ENCODE measurements around the gene C15orf40.
"Not testable (repeated sequence)": the region's sequence is repeated elsewhere in the genome, so short reads cannot be mapped to it uniquely, and the experiment has no call there.

The C15orf40 gene

DNA sequence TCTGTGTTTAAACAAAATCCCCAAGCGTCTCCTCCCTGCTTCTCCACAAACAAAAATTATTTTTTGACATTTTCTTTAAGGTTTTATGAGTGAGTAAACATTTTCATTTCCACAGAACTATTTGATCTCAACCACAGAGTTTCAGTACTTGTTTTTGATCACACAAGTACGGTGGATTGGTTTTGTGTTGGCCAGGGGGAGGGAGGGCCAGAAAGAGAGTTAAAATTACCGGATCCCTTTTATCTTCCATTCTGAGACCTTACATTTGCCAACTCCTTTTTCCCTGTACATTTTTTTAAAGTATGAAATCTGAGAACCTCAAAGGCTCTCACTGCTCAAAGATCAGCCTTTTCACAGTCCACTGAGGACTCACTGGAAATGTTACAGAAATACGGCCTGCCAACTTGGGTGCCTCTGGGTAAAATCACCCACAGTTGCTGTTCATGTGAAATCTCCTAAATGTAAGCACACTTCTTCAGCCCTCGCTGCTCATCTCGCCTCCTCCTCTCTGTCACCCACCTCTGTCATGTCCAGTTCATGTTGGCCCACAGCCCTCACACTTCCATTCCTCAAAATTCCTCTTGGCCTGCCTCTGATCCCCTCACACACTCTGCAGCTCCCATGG lies 60.6 kb downstream of the C15orf40 start:
- no peak for DNase-seq

GRCh38 chr15:82950295-82950694 lies 61.1 kb downstream of the C15orf40 start:
- no peak for DNase-seq

DNA sequence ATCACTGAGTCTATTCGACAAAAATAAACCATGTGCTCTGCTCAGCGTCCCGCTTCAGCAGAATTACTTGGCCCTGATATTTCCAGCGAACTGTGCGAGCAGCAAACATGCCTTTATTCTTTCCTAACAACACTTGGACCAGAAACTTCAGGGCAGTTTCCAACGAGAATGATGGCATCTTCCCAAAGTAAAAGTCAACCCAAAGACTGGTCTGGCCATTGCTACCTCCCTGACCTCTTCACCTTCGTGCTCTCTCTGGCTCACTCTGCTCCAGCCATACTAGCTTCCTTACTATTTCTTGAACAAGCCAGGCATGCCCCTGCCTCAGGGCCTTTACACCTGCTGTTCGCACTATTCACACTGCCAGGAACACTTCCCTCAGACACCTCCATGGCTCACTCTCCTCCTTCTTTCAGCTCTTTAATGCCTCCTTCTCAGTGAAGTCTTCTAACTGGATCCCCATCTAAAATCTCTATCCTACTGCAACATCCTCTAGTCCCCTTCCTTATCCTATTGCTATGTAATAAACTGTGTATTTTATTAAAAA lies 65.2 kb downstream of the C15orf40 start:
- no peak for DNase-seq

DNA sequence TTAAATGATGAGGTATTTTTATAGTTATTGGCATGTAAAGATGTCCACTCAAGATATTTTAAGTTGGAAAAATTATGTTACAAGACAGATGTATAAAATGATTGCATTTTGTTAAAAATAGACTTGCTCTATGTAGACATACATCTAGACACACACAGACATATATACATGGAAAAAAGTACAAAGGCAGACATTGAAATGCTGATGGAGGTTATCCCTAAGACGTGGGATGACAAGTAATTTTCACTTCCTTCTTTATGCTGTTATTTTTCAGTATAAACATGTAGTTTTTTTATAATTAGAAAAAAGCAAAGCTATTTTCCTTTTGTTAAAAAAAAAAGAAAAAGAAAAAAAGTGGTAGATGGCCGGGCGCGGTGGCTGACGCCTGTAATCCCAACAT lies 66.1 kb downstream of the C15orf40 start:
- no peak for DNase-seq

- no peak for DNase-seq
Measured at GRCh38 chr15:82944821-82945220, 66.6 kb downstream of the C15orf40 start.

DNA sequence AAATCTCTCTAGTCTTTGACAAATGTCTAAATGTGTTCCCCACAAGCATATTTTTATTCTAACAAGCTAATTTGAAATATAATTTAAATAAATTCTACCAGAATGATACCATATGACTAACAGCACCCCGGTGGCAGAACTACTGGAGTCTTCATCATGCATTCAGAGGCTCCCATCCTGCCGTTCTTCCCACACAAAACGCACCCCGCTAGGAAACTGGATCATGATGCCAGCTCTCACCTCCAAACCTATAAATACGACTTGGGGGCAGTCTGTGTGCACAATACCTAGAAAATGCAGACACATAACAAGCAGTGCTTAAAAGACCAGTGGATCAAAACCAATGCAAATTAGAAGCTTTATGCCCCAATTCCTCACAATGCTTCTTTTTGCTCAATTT lies 67.4 kb downstream of the C15orf40 start:
- DNase-seq, result no peak

GRCh38 chr15:82943176-82943575 lies 68.3 kb downstream of the C15orf40 start:
- DNase-seq, result no peak

- DNase-seq, result peak; percentile 86
Measured at GRCh38 chr15:82942691-82943090, 68.7 kb downstream of the C15orf40 start.

DNA sequence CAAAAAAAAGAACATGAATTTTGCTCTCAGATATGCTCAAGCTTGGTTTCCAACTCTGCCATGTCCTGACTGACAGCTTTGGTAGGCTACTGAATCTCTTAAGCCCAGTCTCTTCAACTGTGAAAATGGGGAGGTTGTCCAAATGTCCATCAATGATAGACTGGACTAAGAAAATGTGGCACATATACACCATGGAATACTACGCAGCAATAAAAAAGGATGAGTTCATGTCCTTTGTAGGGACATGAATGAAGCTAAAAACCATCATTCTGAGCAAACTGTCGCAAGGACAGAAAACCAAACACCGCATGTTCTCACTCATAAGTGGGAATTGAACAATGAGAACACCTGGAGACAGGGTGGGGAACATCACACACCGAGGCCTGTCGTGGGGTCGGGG lies 71.8 kb downstream of the C15orf40 start:
- DNase-seq, result not testable (repeated sequence)
